IPS-18c (cell line): ENCODE data around the gene TFIP11.
A peak's percentile ranks its signal among the peaks of the same experiment; 100 is the strongest.

Experiments used
- H3K4me3 ChIP-seq: 2 replicates; pipeline ENCODE4 v1.7.0; 2013; ENCODE audit warnings: low read depth, mild to moderate bottlenecking, low read length, moderate library complexity; ENCODE audit not compliant: insufficient read depth
- H3K9me3 ChIP-seq: one replicate; pipeline ENCODE4 v1.6.1; 2013; ENCODE audit warnings: mild to moderate bottlenecking, low read length, moderate library complexity; ENCODE audit not compliant: control insufficient read depth, insufficient read depth

The TFIP11 gene

DNA sequence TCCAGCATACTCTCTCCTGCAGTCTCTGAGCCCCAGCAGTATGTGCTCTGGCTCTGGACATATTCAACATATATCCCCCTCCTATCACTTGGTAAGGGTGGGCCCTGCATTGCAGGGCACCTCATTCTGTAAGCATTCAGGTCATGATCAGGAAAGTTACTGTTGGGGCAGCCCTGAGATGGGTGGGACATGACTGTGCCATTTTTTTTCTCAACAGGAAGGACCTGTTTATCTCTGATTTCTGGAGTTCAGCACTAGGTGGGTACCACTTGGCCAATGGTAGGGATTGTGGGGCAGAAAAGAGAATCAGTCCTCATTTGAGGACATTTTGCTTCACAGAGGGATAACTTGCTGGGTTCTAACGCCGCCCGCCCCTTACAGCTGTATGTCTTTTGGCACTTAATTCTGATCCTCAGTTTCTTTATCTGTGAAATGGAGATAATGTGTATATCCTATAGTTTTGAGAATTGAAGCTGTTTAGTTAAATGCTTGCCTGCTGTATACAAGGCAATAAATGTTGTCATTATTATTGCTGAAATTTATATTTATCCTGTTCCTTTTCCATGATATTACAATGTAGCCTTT, 26.4 kb downstream of the TFIP11 start:
- no peaks in the 10 kb centered on the region for H3K9me3 ChIP-seq
- no peak overlapping the region for H3K4me3 ChIP-seq

DNA sequence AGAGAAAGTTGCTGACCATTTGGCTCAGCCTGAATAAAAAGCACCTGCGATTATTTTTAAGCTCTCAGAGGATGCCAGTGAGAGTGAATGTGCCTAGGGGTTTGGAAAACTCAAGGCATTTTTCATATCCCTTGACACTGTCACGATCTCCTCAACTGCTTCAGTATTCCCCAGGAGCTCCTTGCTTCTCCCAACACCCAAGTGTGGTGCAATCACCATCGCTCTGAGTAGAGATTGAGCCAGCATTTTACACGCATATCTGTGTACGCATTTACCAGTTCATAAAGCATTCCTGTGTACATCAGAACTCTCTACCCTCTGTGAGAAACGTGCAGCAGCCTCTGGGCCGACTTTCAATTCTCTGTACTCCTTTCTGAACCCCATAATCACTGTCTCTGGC, 27.3 kb downstream of the TFIP11 start:
- no peak overlapping the region; the same call in 1 of the 2 replicates for H3K4me3 ChIP-seq
- no peaks in the 10 kb centered on the region for H3K9me3 ChIP-seq

- peak overlapping the region; percentile 83 for H3K4me3 ChIP-seq
- no peaks in the 10 kb centered on the region for H3K9me3 ChIP-seq
Measured at GRCh38 chr22:26484360-26484706, 27.9 kb downstream of the TFIP11 start.

DNA sequence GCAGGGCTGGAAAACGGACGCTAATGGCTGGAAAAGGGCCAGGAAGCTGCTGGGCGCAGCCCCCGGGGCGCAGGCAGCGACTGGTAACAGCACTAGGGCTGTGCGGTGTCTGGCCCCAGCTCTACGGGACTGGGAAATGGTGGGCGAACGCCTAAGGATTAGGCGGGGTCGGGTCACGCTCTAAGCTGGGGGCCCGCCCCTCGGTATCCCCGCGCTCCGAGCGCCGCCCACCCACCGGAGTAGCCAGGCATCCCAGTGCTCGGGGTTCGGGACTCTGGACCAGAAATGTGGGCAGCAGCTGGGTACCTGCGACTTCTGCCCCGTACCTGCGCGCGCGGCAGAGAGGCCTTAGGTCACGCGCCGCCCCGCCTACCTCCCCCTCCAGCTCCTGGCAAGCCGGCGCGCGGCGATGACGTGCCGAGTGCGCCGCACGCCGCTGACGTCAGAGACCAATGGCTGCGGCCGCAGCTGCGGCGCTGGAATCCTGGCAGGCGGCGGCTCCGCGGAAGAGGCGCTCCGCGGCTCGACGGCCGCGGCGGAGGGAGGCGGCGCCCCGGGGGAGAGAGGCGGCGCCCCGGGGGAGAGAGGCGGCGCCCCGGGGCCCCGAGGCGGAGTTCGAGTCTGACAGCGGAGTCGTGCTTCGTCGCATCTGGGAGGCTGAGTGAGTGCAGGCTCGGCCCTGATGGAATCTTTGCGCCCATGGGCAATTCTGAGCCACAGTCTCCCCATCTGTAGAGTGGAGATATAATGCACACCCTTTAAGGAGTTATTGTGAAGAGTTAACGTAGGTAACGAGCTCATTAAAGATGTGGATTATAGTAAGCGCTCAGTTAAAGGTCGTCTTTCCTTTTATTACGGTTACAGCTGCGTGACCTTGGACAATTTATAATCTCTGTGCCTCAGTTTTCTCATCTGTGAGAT, 28.6 kb downstream of the TFIP11 start, which contains the start of the genes HPS4 and SRRD:
HPS4 (minus strand) TSS at position 345 of the 921 bp plus-strand sequence. CDS start 2,021 bp downstream, outside the sequence.
SRRD (plus strand) TSS at position 439 of the 921 bp plus-strand sequence; CDS start at position 453, 14 bp downstream.
- Histone ChIP-seq H3K4me3 (peak within 1 kb of the TSS; percentile 83), H3K9me3 (no peaks in the 10 kb centered on the region)

DNA sequence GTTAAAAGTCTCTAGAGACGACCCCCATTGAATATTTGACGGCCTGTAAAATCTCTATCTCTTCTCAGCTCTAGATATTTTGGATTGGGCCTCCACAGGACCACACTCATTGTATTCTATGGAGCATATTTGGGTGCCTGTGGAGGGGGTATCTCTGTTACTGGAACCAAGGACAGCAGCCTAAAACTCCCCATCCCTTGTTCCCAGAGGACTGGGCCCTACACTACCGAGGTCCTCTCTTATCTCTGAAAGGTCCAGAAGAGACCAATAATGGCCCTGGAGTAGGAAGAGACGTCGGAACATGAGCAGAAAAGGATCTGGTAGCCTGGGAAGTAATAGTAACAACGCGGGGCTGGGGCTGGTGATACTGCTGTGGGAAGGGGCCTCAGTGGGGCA, 29.2 kb downstream of the TFIP11 start:
- H3K9me3 ChIP-seq: no peaks in the 10 kb centered on the region
- peak overlapping the region; percentile 83 for H3K4me3 ChIP-seq

GRCh38 chr22:26482161-26482560, 30.1 kb downstream of the TFIP11 start:
- Histone ChIP-seq H3K4me3 (no peak overlapping the region), H3K9me3 (no peaks in the 10 kb centered on the region)

DNA sequence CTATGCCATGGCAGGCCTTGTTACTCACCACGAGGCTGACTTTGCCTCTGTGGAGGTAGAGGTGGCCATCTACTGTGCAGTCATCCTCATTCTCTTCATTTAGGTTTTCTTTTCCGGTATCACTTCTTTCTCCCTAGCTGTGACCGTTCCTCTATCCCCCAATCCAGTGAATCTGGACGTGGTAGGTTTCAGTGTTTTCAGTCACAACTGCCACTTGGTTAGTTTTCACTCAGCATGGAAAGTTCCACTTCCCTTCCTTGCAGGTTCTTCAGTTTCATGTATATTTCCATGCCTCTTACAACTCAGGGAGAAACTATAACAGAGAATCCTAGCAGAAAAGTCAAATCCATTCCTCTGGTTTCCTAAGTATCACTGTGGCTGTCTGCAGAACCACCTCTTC, 30.6 kb downstream of the TFIP11 start:
- no peaks in the 10 kb centered on the region for H3K9me3 ChIP-seq
- no peak overlapping the region for H3K4me3 ChIP-seq

- H3K4me3 ChIP-seq: no peak overlapping the region
- H3K9me3 ChIP-seq: no peaks in the 10 kb centered on the region
Measured at GRCh38 chr22:26481112-26481693, 31.1 kb downstream of the TFIP11 start.

- Histone ChIP-seq H3K9me3 (no peaks in the 10 kb centered on the region), H3K4me3 (no peak overlapping the region)
Measured at GRCh38 chr22:26480611-26480932, 31.7 kb downstream of the TFIP11 start.

- H3K9me3 ChIP-seq: no peaks in the 10 kb centered on the region
Measured at GRCh38 chr22:26479792-26480610, 32.3 kb downstream of the TFIP11 start.

GRCh38 chr22:26479043-26479791, 33.1 kb downstream of the TFIP11 start:
- no peak overlapping the region for H3K4me3 ChIP-seq
- no peaks in the 10 kb centered on the region for H3K9me3 ChIP-seq

More at GRCh38 chr22:26479792-26480610, 32.3 kb downstream of the TFIP11 start:
- no peak overlapping the region for H3K4me3 ChIP-seq

DNA sequence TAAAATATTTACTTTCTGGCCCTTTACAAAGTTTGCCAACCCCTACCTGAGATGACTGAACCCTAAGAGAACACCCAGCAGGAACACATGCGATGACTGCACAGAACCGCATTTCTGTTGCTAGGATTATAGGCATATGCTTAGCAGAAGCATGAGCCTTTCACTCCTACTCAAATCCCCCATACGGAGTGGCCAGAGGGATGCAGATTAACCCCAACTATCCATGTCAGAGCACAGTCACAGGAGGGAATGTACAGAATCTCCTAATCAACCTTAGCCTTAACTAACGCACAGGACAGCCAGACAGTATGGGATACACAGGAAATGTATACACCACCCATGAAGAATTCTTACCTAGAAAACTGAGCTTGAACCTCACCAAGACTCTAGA, 34.9 kb downstream of the TFIP11 start:
- Histone ChIP-seq H3K9me3 (no peaks in the 10 kb centered on the region), H3K4me3 (no peak overlapping the region)

GRCh38 chr22:26476705-26477340, 35.5 kb downstream of the TFIP11 start:
- Histone ChIP-seq H3K4me3 (no peak overlapping the region), H3K9me3 (no peaks in the 10 kb centered on the region)

DNA sequence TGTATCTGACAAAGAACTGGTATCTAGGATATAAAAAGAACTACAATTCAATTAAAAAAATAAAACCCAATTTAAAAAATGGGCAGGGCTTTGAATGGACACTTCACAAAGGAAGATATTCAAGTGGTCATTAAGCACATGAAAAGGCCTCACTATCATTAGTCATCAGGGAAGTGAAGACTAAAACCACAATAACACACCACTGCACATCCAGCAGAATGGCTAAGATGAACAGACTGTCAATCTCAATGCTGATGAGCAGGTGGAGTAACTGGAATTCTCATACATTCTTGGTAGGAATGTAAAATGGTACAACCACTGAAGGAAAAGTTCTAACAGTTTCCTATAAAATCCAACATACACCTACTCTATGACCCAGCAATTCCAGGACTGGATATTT, 37.6 kb downstream of the TFIP11 start:
- no peak overlapping the region for H3K4me3 ChIP-seq
- peaks cover 2% of the 10 kb centered on the region for H3K9me3 ChIP-seq

GRCh38 chr22:26471522-26471921, 40.8 kb downstream of the TFIP11 start:
- Histone ChIP-seq H3K9me3 (peaks cover 2% of the 10 kb centered on the region), H3K4me3 (no peak overlapping the region)

- Histone ChIP-seq H3K9me3 (peaks cover 2% of the 10 kb centered on the region), H3K4me3 (no peak overlapping the region)
Measured at GRCh38 chr22:26470807-26471206, 41.5 kb downstream of the TFIP11 start.
